AG04450 (cell line): ENCODE measurements around the gene SLIT3. TPM values are rescaled to one million over a fixed set of nuclear protein-coding genes. Genes with fewer than 3 reads are reported as not detected.

Source experiments
- CTCF ChIA-PET: fragments of 300-600, 350-600 bp; formaldehyde crosslinking; extraction: SDS; loops from one replicate; lab custom pipeline; 2022; ENCODE audit warnings: antibody characterized with exemption, inconsistent platforms; lab: Charles Lee
- POLR2A ChIA-PET: fragments of 350-600 bp; formaldehyde crosslinking; extraction: SDS; loops from one replicate; lab custom pipeline; 2021; ENCODE audit warnings: antibody characterized with exemption, inconsistent platforms; lab: Yijun Ruan, JAX
- DNase-seq: peaks from one replicate; pipeline ENCODE4 v3.0.0-alpha.2; 2011; ENCODE audit warnings: low read depth, low spot score
- H3K27ac ChIP-seq: one replicate; pipeline ENCODE4 v1.5.1; 2012; ENCODE audit warnings: low read depth, low read length, control low read depth
- H3K27me3 ChIP-seq: one replicate; pipeline ENCODE4 v1.6.0; 2012; ENCODE audit warnings: low read length; ENCODE audit not compliant: control insufficient read depth, insufficient read depth
- H3K4me3 ChIP-seq: 2 replicates; pipeline ENCODE4 v1.5.1; 2011; ENCODE audit warnings: mild to moderate bottlenecking, low read depth, low read length, control low read depth
- H3K9me3 ChIP-seq: 2 replicates; pipeline ENCODE4 v1.5.1; 2012; ENCODE audit warnings: low read length; ENCODE audit not compliant: control insufficient read depth, insufficient read depth
- CTCF ChIP-seq: IDR thresholded peaks from 2 replicates; pipeline ENCODE4 v1.5.1; 2011; ENCODE audit warnings: low read depth, low read length, control low read depth, inconsistent platforms
- polyA plus RNA-seq: library from polyadenylated mRNA; depleted of rRNA; stranded (reverse); fragments of >200 nt; gene quantifications from 2 replicates; pipeline ENCODE4 v1.2.3, GENCODE V29; 2011

SLIT3 gene
- polyA plus RNA-seq, 1 experiment = 0.26 TPM

- POLR2A ChIA-PET = no interaction called here
- Histone ChIP-seq H3K27ac (no peak overlapping the region), H3K9me3 (no peaks in the 10 kb centered on the region), H3K4me3 (no peak overlapping the region), H3K27me3 (no peaks in the 10 kb centered on the region)
- TF ChIP-seq CTCF = no peak
- no peak for DNase-seq
- CTCF ChIA-PET = no interaction called here
Measured at GRCh38 chr5:169183576-169183975, 117.4 kb downstream of the SLIT3 start.

- no peak for TF ChIP-seq CTCF
- DNase-seq = no peak
- H3K4me3 ChIP-seq = no peak overlapping the region
- no peaks in the 10 kb centered on the region for H3K27me3 ChIP-seq
- H3K27ac ChIP-seq = no peak overlapping the region
- ChIA-PET POLR2A (no interaction called here), CTCF (no interaction called here)
- no peaks in the 10 kb centered on the region for H3K9me3 ChIP-seq
Measured at GRCh38 chr5:169182797-169183196, 118.1 kb downstream of the SLIT3 start.

GRCh38 chr5:169181814-169182213, 119.1 kb downstream of the SLIT3 start:
- DNase-seq = no peak
- Histone ChIP-seq H3K27me3 (no peaks in the 10 kb centered on the region), H3K4me3 (no peak overlapping the region), H3K27ac (no peak overlapping the region), H3K9me3 (no peaks in the 10 kb centered on the region)
- ChIA-PET POLR2A (no interaction called here), CTCF (no interaction called here)
- TF ChIP-seq CTCF = no peak

GRCh38 chr5:169178754-169179153, 122.2 kb downstream of the SLIT3 start:
- Histone ChIP-seq H3K27me3 (no peaks in the 10 kb centered on the region), H3K9me3 (no peaks in the 10 kb centered on the region), H3K4me3 (no peak overlapping the region), H3K27ac (no peak overlapping the region)
- CTCF ChIA-PET = no interaction called here
- no peak for DNase-seq
- TF ChIP-seq CTCF = no peak
- POLR2A ChIA-PET = no interaction called here

- no peak for DNase-seq
- POLR2A ChIA-PET = no interaction called here
- no peak overlapping the region for H3K27ac ChIP-seq
- no peak overlapping the region for H3K4me3 ChIP-seq
- H3K27me3 ChIP-seq = no peaks in the 10 kb centered on the region
- no peaks in the 10 kb centered on the region for H3K9me3 ChIP-seq
- no peak for TF ChIP-seq CTCF
- CTCF ChIA-PET = no interaction called here
Measured at GRCh38 chr5:169178274-169178673, 122.7 kb downstream of the SLIT3 start.
